HepG2 (cell line): ENCODE data around the gene TPRN. TPM values are rescaled to one million over a fixed set of nuclear protein-coding genes. Genes with fewer than 3 reads are reported as not detected.

Experiments
- CCDC6 ChIP-seq: sonication (generic); formaldehyde crosslinking; IDR thresholded peaks from 2 replicates; pipeline ENCODE4 v1.8.1; 2022; ENCODE audit warnings: mild to moderate bottlenecking, missing genetic modification reagents, moderate library complexity
- FOXK1 ChIP-seq: sonication (generic); formaldehyde crosslinking; IDR thresholded peaks from 2 replicates; pipeline ENCODE4 v1.4.0; 2020; ENCODE audit warnings: low read depth, missing genetic modification reagents, borderline replicate concordance
- JUNB ChIP-seq: sonication (generic); formaldehyde crosslinking; IDR thresholded peaks from 2 replicates; pipeline ENCODE4 v1.8.0; 2022; ENCODE audit warnings: missing genetic modification reagents, mild to moderate bottlenecking, borderline replicate concordance
- KDM1A ChIP-seq: IDR thresholded peaks from 2 replicates; pipeline ENCODE4 v1.6.1; 2016; ENCODE audit warnings: missing compliant biosample characterization
- LCORL ChIP-seq, 2 experiments: fragments of 450-650 bp in 1 of 2; sonication (generic) in 1 of 2; formaldehyde crosslinking in 1 of 2; IDR thresholded peaks; 2 replicates each; pipeline versions ENCODE4 v1.5.0 to v1.6.1; 2017 to 2020; ENCODE audit warnings: antibody characterized with exemption in 1 of 2, missing genetic modification reagents in 1 of 2
- ONECUT2 ChIP-seq: sonication (generic); formaldehyde crosslinking; IDR thresholded peaks from 2 replicates; pipeline ENCODE4 v1.4.0; 2020; ENCODE audit warnings: missing genetic modification reagents
- PAWR ChIP-seq: sonication (generic); formaldehyde crosslinking; IDR thresholded peaks from 2 replicates; pipeline ENCODE4 v1.4.0; 2020; ENCODE audit warnings: missing genetic modification reagents, mild to moderate bottlenecking, borderline replicate concordance
- PRPF4 ChIP-seq: fragments of 200-400 bp; formaldehyde crosslinking; IDR thresholded peaks from 2 replicates; pipeline ENCODE4 v1.6.1; 2016; ENCODE audit warnings: low read length, low read depth; ENCODE audit not compliant: poor library complexity, severe bottlenecking
- ZBTB42 ChIP-seq: sonication (generic); formaldehyde crosslinking; IDR thresholded peaks from 2 replicates; pipeline ENCODE4 v1.5.0; 2020; ENCODE audit warnings: mild to moderate bottlenecking, missing genetic modification reagents
- ZBTB44 ChIP-seq: sonication (generic); formaldehyde crosslinking; IDR thresholded peaks from 2 replicates; pipeline ENCODE4 v1.4.0; 2020; ENCODE audit warnings: missing genetic modification reagents
- ZHX1 ChIP-seq: sonication (generic); formaldehyde crosslinking; IDR thresholded peaks from 2 replicates; pipeline ENCODE4 v1.8.1; 2022; ENCODE audit warnings: low read depth, mild to moderate bottlenecking, missing genetic modification reagents
- ZNF597 ChIP-seq: sonication (generic); formaldehyde crosslinking; IDR thresholded peaks from 2 replicates; pipeline ENCODE4 v1.5.0; 2020; ENCODE audit warnings: missing genetic modification reagents
- polyA plus RNA-seq, 8 experiments: library from polyadenylated mRNA; depleted of rRNA in 3 of 8; stranded (reverse) in 7 of 8; unstranded in 1 of 8; fragments of >200 nt; fragmentation: Illumina TruSeq in 4 of 8; extraction: Trizol in 4 of 8; gene quantifications; 2 replicates each; pipeline versions ENCODE4 v1.2.1 to v1.2.3, GENCODE V29; 2011 to 2016; ENCODE audit warnings: low read depth in 4 of 8, missing spikeins in 1 of 8, mixed read lengths in 1 of 8; ENCODE audit not compliant: insufficient read depth in 1 of 8
- total RNA-seq, 5 experiments: library from RNA; depleted of rRNA; stranded (reverse); fragments of >200 nt; fragmentation: Illumina TruSeq; extraction: Trizol; gene quantifications; 2 replicates each; pipeline ENCODE4 v1.2.3, GENCODE V29; 2016; ENCODE audit warnings: low read depth in 1 of 5
- TF ChIP-seq, protein P1 (sequence below): sonication (generic); formaldehyde crosslinking; IDR thresholded peaks from 2 replicates; pipeline ENCODE4 v1.9.0; 2021; ENCODE audit warnings: mild to moderate bottlenecking, missing genetic modification reagents
- TF ChIP-seq, protein P2 (sequence below): sonication (generic); formaldehyde crosslinking; IDR thresholded peaks from 2 replicates; pipeline ENCODE4 v1.4.0; 2020; ENCODE audit warnings: mild to moderate bottlenecking, missing genetic modification reagents

TPRN gene
- total and polyA plus RNA-seq, 2 of the 13 experiments (the other 11 are each of a cell fraction or from before 2014, with no cell fraction given) = 10.1 to 19.2 TPM

DNA sequence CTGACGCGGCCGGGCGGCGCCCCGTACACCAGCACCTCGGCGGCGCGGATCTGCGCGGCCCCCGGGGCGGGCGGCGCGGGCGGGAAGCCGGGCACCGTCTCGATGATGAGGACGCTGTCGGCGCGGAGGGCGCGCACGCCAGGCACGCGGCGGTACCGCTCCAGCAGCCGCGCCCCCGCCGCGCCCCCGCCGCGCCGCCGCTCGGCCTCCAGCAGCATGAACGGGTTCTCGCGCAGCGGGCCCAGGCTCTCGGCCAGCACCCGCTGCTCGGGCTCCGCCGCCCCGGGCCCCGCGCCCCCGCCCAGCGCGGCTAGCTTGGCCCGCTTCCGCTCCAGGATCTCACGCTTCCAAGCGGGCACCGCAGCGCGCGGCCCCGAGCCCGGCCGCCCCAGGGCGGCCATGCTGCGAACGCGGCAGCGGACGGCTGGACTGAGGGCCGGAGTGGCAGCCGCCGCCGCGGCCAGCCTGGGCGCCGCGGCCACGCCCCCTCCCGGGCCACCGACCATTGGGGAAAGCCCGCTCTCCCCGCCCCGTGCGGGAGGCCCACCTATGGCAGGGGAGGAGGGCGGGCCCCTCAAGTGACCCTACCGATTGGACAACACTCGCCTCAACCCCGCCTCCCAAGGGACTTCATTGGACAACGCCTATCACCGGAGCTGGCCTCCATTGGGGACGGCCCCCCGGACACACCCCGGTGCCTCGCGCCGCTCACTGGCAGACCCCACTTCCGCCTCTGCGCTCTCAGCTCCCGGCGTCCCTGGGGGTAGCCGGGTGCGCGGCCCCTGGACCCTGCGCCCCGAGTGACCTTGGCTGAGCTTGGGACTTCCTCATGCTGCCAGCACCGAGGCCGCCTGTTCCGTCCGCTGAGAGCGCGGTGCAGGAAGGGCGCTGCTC, at the start of gene TPRN (continued):
- TF ChIP-seq, protein P1, sequence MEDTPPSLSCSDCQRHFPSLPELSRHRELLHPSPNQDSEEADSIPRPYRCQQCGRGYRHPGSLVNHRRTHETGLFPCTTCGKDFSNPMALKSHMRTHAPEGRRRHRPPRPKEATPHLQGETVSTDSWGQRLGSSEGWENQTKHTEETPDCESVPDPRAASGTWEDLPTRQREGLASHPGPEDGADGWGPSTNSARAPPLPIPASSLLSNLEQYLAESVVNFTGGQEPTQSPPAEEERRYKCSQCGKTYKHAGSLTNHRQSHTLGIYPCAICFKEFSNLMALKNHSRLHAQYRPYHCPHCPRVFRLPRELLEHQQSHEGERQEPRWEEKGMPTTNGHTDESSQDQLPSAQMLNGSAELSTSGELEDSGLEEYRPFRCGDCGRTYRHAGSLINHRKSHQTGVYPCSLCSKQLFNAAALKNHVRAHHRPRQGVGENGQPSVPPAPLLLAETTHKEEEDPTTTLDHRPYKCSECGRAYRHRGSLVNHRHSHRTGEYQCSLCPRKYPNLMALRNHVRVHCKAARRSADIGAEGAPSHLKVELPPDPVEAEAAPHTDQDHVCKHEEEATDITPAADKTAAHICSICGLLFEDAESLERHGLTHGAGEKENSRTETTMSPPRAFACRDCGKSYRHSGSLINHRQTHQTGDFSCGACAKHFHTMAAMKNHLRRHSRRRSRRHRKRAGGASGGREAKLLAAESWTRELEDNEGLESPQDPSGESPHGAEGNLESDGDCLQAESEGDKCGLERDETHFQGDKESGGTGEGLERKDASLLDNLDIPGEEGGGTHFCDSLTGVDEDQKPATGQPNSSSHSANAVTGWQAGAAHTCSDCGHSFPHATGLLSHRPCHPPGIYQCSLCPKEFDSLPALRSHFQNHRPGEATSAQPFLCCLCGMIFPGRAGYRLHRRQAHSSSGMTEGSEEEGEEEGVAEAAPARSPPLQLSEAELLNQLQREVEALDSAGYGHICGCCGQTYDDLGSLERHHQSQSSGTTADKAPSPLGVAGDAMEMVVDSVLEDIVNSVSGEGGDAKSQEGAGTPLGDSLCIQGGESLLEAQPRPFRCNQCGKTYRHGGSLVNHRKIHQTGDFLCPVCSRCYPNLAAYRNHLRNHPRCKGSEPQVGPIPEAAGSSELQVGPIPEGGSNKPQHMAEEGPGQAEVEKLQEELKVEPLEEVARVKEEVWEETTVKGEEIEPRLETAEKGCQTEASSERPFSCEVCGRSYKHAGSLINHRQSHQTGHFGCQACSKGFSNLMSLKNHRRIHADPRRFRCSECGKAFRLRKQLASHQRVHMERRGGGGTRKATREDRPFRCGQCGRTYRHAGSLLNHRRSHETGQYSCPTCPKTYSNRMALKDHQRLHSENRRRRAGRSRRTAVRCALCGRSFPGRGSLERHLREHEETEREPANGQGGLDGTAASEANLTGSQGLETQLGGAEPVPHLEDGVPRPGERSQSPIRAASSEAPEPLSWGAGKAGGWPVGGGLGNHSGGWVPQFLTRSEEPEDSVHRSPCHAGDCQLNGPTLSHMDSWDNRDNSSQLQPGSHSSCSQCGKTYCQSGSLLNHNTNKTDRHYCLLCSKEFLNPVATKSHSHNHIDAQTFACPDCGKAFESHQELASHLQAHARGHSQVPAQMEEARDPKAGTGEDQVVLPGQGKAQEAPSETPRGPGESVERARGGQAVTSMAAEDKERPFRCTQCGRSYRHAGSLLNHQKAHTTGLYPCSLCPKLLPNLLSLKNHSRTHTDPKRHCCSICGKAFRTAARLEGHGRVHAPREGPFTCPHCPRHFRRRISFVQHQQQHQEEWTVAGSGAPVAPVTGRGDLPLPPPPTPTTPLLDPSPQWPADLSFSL = no peak
- no peak for TF ChIP-seq ZBTB44 (CRISPR knock-in tag)
- no peak for TF ChIP-seq LCORL (IDR thresholded peaks at IDR 0.05)
- peak; percentile 90 for TF ChIP-seq LCORL (CRISPR knock-in tag; IDR thresholded peaks at IDR 0.05)
- peak; percentile 80; the same call in 1 of the 2 replicates for TF ChIP-seq ZHX1 (CRISPR knock-in tag)
- TF ChIP-seq ZNF597 (CRISPR knock-in tag) = no peak
- TF ChIP-seq, protein P2, sequence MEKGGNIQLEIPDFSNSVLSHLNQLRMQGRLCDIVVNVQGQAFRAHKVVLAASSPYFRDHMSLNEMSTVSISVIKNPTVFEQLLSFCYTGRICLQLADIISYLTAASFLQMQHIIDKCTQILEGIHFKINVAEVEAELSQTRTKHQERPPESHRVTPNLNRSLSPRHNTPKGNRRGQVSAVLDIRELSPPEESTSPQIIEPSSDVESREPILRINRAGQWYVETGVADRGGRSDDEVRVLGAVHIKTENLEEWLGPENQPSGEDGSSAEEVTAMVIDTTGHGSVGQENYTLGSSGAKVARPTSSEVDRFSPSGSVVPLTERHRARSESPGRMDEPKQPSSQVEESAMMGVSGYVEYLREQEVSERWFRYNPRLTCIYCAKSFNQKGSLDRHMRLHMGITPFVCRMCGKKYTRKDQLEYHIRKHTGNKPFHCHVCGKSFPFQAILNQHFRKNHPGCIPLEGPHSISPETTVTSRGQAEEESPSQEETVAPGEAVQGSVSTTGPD (CRISPR knock-in tag) = no peak
- no peak for TF ChIP-seq ONECUT2 (CRISPR knock-in tag)
- TF ChIP-seq PAWR (CRISPR knock-in tag) = no peak
- TF ChIP-seq FOXK1 = peak; percentile 63
- TF ChIP-seq PRPF4 = no peak
- no peak for TF ChIP-seq JUNB
- no peak for TF ChIP-seq ZBTB42 (CRISPR knock-in tag)
- TF ChIP-seq KDM1A (CRISPR knock-in tag) = no peak
- TF ChIP-seq CCDC6 (CRISPR knock-in tag) = 0 out of 2 replicates have a peak, but pooled peaks have one; percentile 47
